DND-41 (cell line): ENCODE data around the gene CTNNA3.

Experiments used
- ATAC-seq: fragments of 200-7000 bp; cut with Tn5 transposase; 3 replicates; pipeline ENCODE4 v1.9.1; 2021; ENCODE audit warnings: low read depth; ENCODE audit not compliant: insufficient read depth
- DNase-seq: peaks from one replicate; pipeline ENCODE4 v3.0.0-alpha.2; 2020
- H2AFZ ChIP-seq: 2 replicates; pipeline ENCODE4 v1.6.0; 2012; ENCODE audit warnings: low read depth, low read length
- H3K27ac ChIP-seq: 2 replicates; pipeline ENCODE4 v1.5.1; 2012; ENCODE audit warnings: low read length, inconsistent platforms
- H3K27me3 ChIP-seq: fragments of 200-600 bp; sonication (generic); 2 replicates; pipeline ENCODE4 v1.6.0; 2012; ENCODE audit warnings: low read length, mild to moderate bottlenecking, inconsistent platforms; ENCODE audit not compliant: insufficient read depth, poor library complexity
- H3K36me3 ChIP-seq: 2 replicates; pipeline ENCODE4 v1.5.1; 2012; ENCODE audit warnings: low read length, inconsistent platforms; ENCODE audit not compliant: insufficient read depth
- H3K4me1 ChIP-seq: 2 replicates; pipeline ENCODE4 v1.5.1; 2012; ENCODE audit warnings: mild to moderate bottlenecking, low read length; ENCODE audit not compliant: insufficient read depth
- H3K4me2 ChIP-seq: 2 replicates; pipeline ENCODE4 v1.6.0; 2012; ENCODE audit warnings: mild to moderate bottlenecking, moderate library complexity, low read length, inconsistent platforms; ENCODE audit not compliant: insufficient read depth
- H3K4me3 ChIP-seq, 2 experiments: fragments of 200-600 bp in 1 of 2; shearing (Covaris generic) in 1 of 2; 2 replicates each; pipeline ENCODE4 v1.5.1; 2012 to 2016; ENCODE audit warnings: inconsistent platforms in 2 of 2, low read length in 2 of 2, mild to moderate bottlenecking in 2 of 2, low read depth in 1 of 2, moderate library complexity in 1 of 2
- H3K79me2 ChIP-seq: 2 replicates; pipeline ENCODE4 v1.6.0; 2012; ENCODE audit warnings: low read length, inconsistent platforms; ENCODE audit not compliant: insufficient read depth
- H3K9ac ChIP-seq: 2 replicates; pipeline ENCODE4 v1.6.0; 2012; ENCODE audit warnings: low read depth, mild to moderate bottlenecking, inconsistent platforms, low read length, moderate library complexity
- H3K9me3 ChIP-seq: 2 replicates; pipeline ENCODE4 v1.5.1; 2012; ENCODE audit warnings: low read length, moderate library complexity, mild to moderate bottlenecking, inconsistent platforms; ENCODE audit not compliant: insufficient read depth, severe bottlenecking
- H4K20me1 ChIP-seq: 2 replicates; pipeline ENCODE4 v1.6.0; 2012; ENCODE audit warnings: low read length; ENCODE audit not compliant: insufficient read depth
- CTCF ChIP-seq: IDR thresholded peaks from 2 replicates; pipeline ENCODE4 v1.5.1; 2012; ENCODE audit warnings: borderline replicate concordance, low read length, moderate library complexity, mild to moderate bottlenecking; ENCODE audit not compliant: poor library complexity, severe bottlenecking; ENCODE audit errors: extremely low read depth
- EZH2 ChIP-seq: IDR thresholded peaks from 3 replicates; pipeline ENCODE4 v1.6.1; 2012; ENCODE audit warnings: borderline replicate concordance, low read depth, mild to moderate bottlenecking, moderate library complexity, low read length, inconsistent platforms; ENCODE audit not compliant: severe bottlenecking

The CTNNA3 gene

GRCh38 chr10:67696029-67696428 is at the start of gene CTNNA3:
CTNNA3 (minus strand) TSS chr10:67696195.
- Histone ChIP-seq H3K4me3 (no peak within 1 kb of the TSS), H3K9me3 (no peaks in the 10 kb centered on the region), H3K9ac (no peak within 1 kb of the TSS), H2AFZ (no peak within 1 kb of the TSS), H3K36me3 (no peaks in the 10 kb centered on the region), H3K27ac (no peak within 1 kb of the TSS), H3K27me3 (peaks cover 8% of the 10 kb centered on the region), H3K4me1 (no peaks in the 10 kb centered on the region), H3K4me2 (no peak within 1 kb of the TSS), H3K79me2 (no peaks in the 10 kb centered on the region), H4K20me1 (no peaks in the 10 kb centered on the region)
- no peak for ATAC-seq
- TF ChIP-seq EZH2 (no peak), CTCF (no peak)
- no peak for DNase-seq

GRCh38 chr10:67735430-67735829 is 39.4 kb upstream of the CTNNA3 start:
- DNase-seq: no peak
- Histone ChIP-seq H3K4me1 (no peaks in the 10 kb centered on the region), H3K4me3 (no peak overlapping the region), H3K9me3 (no peaks in the 10 kb centered on the region), H3K36me3 (no peaks in the 10 kb centered on the region), H4K20me1 (no peaks in the 10 kb centered on the region), H3K9ac (no peak overlapping the region), H3K79me2 (no peaks in the 10 kb centered on the region), H2AFZ (no peak overlapping the region), H3K27me3 (no peaks in the 10 kb centered on the region), H3K4me2 (no peak overlapping the region), H3K27ac (no peak overlapping the region)
- no peak for ATAC-seq
- TF ChIP-seq EZH2 (no peak), CTCF (no peak)

- Histone ChIP-seq H3K79me2 (no peaks in the 10 kb centered on the region), H3K9ac (no peak overlapping the region), H3K36me3 (no peaks in the 10 kb centered on the region), H3K4me3 (no peak overlapping the region), H3K27ac (no peak overlapping the region), H3K4me1 (no peaks in the 10 kb centered on the region), H4K20me1 (no peaks in the 10 kb centered on the region), H3K9me3 (no peaks in the 10 kb centered on the region), H3K27me3 (no peaks in the 10 kb centered on the region), H3K4me2 (no peak overlapping the region), H2AFZ (no peak overlapping the region)
- TF ChIP-seq CTCF (no peak), EZH2 (no peak)
- DNase-seq (no peak), ATAC-seq (no peak)
Observed at GRCh38 chr10:67733511-67733910, 37.5 kb upstream of the CTNNA3 start.

GRCh38 chr10:67725567-67725966 is 29.6 kb upstream of the CTNNA3 start:
- H3K79me2 ChIP-seq: no peaks in the 10 kb centered on the region
- H3K4me3 ChIP-seq: no peak overlapping the region
- peaks cover 3% of the 10 kb centered on the region for H3K27me3 ChIP-seq
- TF ChIP-seq EZH2: no peak
- no peak for TF ChIP-seq CTCF
- H4K20me1 ChIP-seq: no peaks in the 10 kb centered on the region
- H3K4me1 ChIP-seq: no peaks in the 10 kb centered on the region
- H3K36me3 ChIP-seq: no peaks in the 10 kb centered on the region
- ATAC-seq (no peak), DNase-seq (no peak)
- no peaks in the 10 kb centered on the region for H3K9me3 ChIP-seq
- H3K9ac ChIP-seq: no peak overlapping the region
- no peak overlapping the region for H2AFZ ChIP-seq
- H3K27ac ChIP-seq: no peak overlapping the region
- H3K4me2 ChIP-seq: no peak overlapping the region
